Fibroblast of lung (primary cell): Measurements from ENCODE around the gene ERFL.

ENCODE experiments used
- CTCF ChIP-seq, 2 donors: IDR thresholded peaks in 1 of 2; conservative IDR thresholded peaks in 1 of 2; 1 replicate in 1 of 2; 2 replicates in 1 of 2; pipeline ENCODE4 v1.5.1; 2011 to 2012; ENCODE audit warnings: low read length in 2 of 2, control low read depth in 1 of 2, inconsistent platforms in 1 of 2, low read depth in 1 of 2, mild to moderate bottlenecking in 1 of 2
- EZH2 ChIP-seq: IDR thresholded peaks from 2 replicates; pipeline ENCODE4 v1.5.1; 2012; ENCODE audit warnings: low read length, control low read depth, mild to moderate bottlenecking; ENCODE audit errors: missing control alignments

GRCh38 chr19:41969772-41970458 is 41.7 kb upstream of the ERFL start:
- TF ChIP-seq CTCF (conservative IDR thresholded peaks at IDR 0.05 in 1 of 2, IDR thresholded peaks at IDR 0.05 in 1 of 2; ENCODE audit: low read depth in 1 of 2, low read length in 2 of 2): no peak
- no peak for TF ChIP-seq EZH2
